WI38 (cell line): ENCODE measurements around the gene THBD.

Source experiments
- H3K4me3 ChIP-seq: 2 replicates; pipeline ENCODE4 v1.5.1; 2011; ENCODE audit warnings: low read depth, mild to moderate bottlenecking, control low read depth, low read length
- TF ChIP-seq, protein P1 (sequence below): IDR thresholded peaks from 2 replicates; pipeline ENCODE4 v1.5.1; 2012; ENCODE audit warnings: low read depth, mild to moderate bottlenecking, control low read depth, low read length

THBD gene

DNA sequence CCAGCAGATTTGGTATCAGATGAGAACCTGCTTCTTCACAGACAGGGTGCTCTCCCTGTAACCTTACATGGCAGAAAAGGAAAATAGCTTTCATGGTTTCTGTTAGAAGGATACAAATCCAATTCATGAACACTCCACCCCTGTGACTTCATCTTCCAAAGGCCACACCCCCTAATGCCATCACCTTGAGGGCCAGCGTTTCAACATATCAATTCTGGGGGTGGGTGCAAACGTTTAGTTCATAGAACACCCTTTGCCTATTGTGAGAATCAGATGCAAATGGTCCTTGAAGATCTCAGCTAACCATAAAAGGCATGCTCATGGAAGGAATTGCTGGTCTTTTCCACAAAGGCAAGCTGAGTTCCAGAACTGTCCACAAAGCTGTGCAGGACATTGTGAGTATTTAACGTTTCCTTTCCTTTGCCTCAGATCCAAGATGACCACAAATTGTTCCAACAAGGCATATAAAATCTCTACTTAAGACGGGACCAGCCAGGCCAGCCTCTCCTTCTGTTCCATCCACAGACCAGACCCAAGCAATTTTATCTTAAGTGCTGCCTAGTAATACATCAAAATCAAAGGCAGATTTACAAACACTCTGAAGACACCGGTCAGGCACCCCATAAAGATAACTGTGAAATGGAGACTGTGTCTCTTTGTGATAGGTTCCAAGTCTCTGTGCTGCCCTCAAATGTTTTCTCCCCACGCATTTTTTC is 49.1 kb downstream of the THBD start:
- TF ChIP-seq, protein P1, sequence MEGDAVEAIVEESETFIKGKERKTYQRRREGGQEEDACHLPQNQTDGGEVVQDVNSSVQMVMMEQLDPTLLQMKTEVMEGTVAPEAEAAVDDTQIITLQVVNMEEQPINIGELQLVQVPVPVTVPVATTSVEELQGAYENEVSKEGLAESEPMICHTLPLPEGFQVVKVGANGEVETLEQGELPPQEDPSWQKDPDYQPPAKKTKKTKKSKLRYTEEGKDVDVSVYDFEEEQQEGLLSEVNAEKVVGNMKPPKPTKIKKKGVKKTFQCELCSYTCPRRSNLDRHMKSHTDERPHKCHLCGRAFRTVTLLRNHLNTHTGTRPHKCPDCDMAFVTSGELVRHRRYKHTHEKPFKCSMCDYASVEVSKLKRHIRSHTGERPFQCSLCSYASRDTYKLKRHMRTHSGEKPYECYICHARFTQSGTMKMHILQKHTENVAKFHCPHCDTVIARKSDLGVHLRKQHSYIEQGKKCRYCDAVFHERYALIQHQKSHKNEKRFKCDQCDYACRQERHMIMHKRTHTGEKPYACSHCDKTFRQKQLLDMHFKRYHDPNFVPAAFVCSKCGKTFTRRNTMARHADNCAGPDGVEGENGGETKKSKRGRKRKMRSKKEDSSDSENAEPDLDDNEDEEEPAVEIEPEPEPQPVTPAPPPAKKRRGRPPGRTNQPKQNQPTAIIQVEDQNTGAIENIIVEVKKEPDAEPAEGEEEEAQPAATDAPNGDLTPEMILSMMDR = no peak
- H3K4me3 ChIP-seq = no peak overlapping the region

DNA sequence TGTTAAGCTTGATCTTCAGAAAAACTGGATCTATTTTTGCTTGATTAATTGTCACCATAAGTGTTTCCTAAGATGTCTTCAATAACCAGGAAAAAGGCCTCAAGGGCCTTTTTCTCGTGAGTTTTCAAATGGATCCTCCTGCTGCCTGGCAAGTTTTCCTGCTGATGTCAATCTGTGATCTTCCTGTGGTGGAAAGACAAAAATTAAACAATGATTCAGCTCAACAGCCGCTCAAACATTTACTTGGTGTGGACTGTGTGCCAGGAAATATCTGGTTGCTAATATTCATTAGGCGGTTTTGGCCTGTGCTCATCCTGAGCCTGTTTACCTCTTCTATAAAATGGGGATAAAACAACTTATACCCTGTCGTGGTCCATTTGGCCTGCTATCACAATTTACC is 49.7 kb downstream of the THBD start:
- TF ChIP-seq, protein P1 = no peak
- no peak overlapping the region for H3K4me3 ChIP-seq

DNA sequence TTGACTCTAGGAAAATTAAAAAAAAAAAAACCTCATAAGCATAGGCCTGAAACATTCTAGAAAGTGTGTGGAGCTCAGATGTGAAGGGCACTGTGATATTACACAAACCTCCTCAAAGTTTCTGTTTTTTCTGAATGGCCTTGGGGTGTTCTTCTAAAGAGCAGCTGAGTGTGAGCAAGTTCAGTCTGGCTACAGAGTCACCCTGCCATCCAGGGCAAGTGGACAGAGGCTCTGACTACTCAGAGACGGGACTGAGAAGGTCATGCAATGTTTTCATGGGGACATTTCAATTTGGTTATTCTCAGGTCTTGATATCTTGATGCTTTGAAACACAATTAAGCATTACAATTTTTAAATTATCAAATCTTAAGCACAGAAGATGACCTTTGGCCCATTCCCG is 51.0 kb downstream of the THBD start:
- TF ChIP-seq, protein P1 = no peak
- H3K4me3 ChIP-seq = no peak overlapping the region

DNA sequence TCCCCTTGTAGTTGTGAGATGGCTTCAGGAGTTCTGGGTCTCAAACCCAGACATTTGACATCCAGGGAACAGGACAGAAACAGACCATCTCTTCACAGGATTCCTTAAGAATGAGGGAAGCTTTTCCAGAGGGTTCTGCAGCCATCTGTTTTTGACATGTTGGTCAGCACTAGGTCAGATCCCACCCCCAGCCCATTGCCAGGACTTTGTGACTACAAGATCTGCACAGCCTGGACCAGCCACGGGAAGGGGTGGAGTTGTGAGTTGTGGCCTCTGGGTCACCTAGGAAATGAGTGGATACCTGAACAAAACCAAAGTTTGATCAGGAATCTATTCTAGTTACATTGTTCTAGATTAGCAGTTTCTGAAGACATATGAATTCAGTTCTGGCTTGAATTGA is 53.5 kb downstream of the THBD start:
- TF ChIP-seq, protein P1 = no peak
- no peak overlapping the region for H3K4me3 ChIP-seq
